Kidney (tissue), 14 donors: ENCODE results near the gene MNAT1. TPM values are rescaled to one million over a fixed set of nuclear protein-coding genes. Genes with fewer than 3 reads are reported as not detected.
"Not testable (repeated sequence)": the region's sequence is repeated elsewhere in the genome, so short reads cannot be mapped to it uniquely, and the experiment has no call there.

Source experiments
- DNase-seq, 5 donors: peaks; one replicate each; pipeline ENCODE4 v3.0.0-alpha.2; 2013 to 2020
- FAIRE-seq: peaks from 2 replicates; lab custom pipeline; 2012; peaks lifted over from hg19 to GRCh38; lab: Jason Lieb, UNC
- H3K27ac ChIP-seq, 2 donors: one replicate each; pipeline ENCODE4 v1.7.0; 2013; ENCODE audit warnings: low read depth in 2 of 2, low read length in 2 of 2, inconsistent platforms in 1 of 2
- H3K27me3 ChIP-seq: one replicate; pipeline ENCODE4 v1.7.1; 2013; ENCODE audit warnings: low read length, inconsistent platforms; ENCODE audit not compliant: control insufficient read depth, insufficient read depth
- H3K36me3 ChIP-seq, 3 donors: one replicate each; pipeline versions ENCODE4 v1.7.0 to v1.7.1; 2013; ENCODE audit warnings: low read length in 3 of 3, control low read depth in 1 of 3, inconsistent platforms in 1 of 3; ENCODE audit not compliant: insufficient read depth in 3 of 3, control insufficient read depth in 2 of 3
- H3K4me1 ChIP-seq, 3 donors: one replicate each; pipeline versions ENCODE4 v1.7.0 to v1.7.1; 2013; ENCODE audit warnings: low read length in 3 of 3, inconsistent platforms in 1 of 3, low read depth in 1 of 3; ENCODE audit not compliant: control insufficient read depth in 2 of 3, insufficient read depth in 2 of 3
- H3K4me3 ChIP-seq, 3 donors: one replicate each; pipeline versions ENCODE4 v1.7.0 to v1.8.1; 2013; ENCODE audit warnings: low read length in 3 of 3, control low read depth in 1 of 3, inconsistent platforms in 1 of 3
- H3K9ac ChIP-seq, 3 donors: one replicate each; pipeline versions ENCODE4 v1.7.0 to v1.7.1; 2013; ENCODE audit warnings: low read length in 3 of 3, control low read depth in 1 of 3, inconsistent platforms in 1 of 3
- H3K9me3 ChIP-seq, 3 donors: one replicate each; pipeline versions ENCODE4 v1.7.0 to v1.7.1; 2013; ENCODE audit warnings: low read length in 3 of 3, control low read depth in 1 of 3, inconsistent platforms in 1 of 3; ENCODE audit not compliant: control insufficient read depth in 2 of 3, insufficient read depth in 1 of 3
- intact Hi-C: fragments of 100-400 bp; cut with DNase I; formaldehyde crosslinking; loops from one replicate; pipeline ENCODE4 v1.11.1; 2022
- polyA plus RNA-seq: library from polyadenylated mRNA; stranded (reverse); fragments of 350-450 nt; fragmentation: Illumina TruSeq; extraction: RNeasy Lipid Tissue Mini Kit (QIAGEN cat#74804); gene quantifications from one replicate; pipeline ENCODE4 v1.2.3, GENCODE V29; 2014; ENCODE audit warnings: low read depth, low replicate concordance; ENCODE audit not compliant: insufficient read depth
- total RNA-seq: library from RNA; stranded (reverse); fragmentation: NEBNext Ultra II Directional; extraction: Animal tissue kit (Norgen Biotek cat#: 25700); gene quantifications from one replicate; pipeline ENCODE4 v1.2.1, GENCODE V29; 2021
- TF ChIP-seq, protein P1 (sequence below): IDR thresholded peaks from 3 replicates; pipeline ENCODE4 v1.5.1; 2012; ENCODE audit warnings: mild to moderate bottlenecking, moderate library complexity, borderline replicate concordance; ENCODE audit not compliant: insufficient read depth; ENCODE audit errors: extremely low read depth
- donor health status: control.
- donor health status: control.
- donor health status: control.
- donor health status: control.
- donor health status: control.
- donor health status: DM: yes; HTN: yes; CAD: no.
- donor health status: Normal renal cell carcinoma (clear cell type).

MNAT1 gene
- total and polyA plus RNA-seq, 2 donors from 2014 or later = 29.6 to 41.6 TPM

DNA sequence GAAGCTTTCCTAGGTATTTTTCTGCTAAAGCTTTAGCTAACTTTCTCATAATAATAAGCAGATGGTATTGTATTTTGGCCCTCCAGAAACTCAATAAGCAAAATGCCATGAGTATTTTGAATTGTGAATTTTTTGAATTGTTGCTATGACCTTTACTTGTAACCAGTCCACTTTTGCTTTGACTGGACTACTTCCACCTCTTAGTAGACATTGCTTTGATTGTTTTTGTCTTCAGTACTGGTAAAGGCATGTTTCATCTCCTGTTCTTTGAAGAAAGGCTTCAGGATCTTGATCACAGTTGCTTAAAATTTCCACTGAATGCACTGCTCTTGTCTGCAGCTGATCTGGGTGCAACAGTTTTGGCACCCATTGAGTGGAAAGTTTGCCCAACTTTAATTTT lies 144.0 kb downstream of the MNAT1 start:
- no peaks in the 10 kb centered on the region for H3K27me3 ChIP-seq
- FAIRE-seq (no peak), DNase-seq (no peak)
- intact Hi-C loops = no loop called here
- no peak overlapping the region for H3K4me3 ChIP-seq
- TF ChIP-seq, protein P1, sequence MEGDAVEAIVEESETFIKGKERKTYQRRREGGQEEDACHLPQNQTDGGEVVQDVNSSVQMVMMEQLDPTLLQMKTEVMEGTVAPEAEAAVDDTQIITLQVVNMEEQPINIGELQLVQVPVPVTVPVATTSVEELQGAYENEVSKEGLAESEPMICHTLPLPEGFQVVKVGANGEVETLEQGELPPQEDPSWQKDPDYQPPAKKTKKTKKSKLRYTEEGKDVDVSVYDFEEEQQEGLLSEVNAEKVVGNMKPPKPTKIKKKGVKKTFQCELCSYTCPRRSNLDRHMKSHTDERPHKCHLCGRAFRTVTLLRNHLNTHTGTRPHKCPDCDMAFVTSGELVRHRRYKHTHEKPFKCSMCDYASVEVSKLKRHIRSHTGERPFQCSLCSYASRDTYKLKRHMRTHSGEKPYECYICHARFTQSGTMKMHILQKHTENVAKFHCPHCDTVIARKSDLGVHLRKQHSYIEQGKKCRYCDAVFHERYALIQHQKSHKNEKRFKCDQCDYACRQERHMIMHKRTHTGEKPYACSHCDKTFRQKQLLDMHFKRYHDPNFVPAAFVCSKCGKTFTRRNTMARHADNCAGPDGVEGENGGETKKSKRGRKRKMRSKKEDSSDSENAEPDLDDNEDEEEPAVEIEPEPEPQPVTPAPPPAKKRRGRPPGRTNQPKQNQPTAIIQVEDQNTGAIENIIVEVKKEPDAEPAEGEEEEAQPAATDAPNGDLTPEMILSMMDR = no peak
- H3K9ac ChIP-seq = no peak overlapping the region
- H3K36me3 ChIP-seq = no peaks in the 10 kb centered on the region
- no peaks in the 10 kb centered on the region for H3K9me3 ChIP-seq
- no peak overlapping the region for H3K27ac ChIP-seq
- H3K4me1 ChIP-seq = no peaks in the 10 kb centered on the region

DNA sequence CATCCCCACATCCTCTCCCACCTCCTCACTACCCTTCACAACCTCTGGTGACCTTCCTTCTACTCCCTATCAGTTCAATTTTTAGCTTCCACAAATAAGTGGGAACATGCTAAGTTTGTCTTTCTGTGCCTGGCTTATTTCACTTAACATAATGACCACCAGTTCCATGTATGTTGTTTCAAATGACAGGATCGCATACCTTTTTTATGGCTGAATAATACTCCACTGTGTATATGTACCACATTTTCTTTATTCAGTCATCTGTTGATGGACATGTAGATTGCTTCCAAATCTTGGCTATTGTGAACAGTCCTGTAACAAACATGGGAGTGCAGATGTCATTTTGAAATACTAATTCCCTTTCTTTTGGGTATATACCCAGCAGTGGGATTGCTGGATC lies 147.7 kb downstream of the MNAT1 start:
- H3K4me1 ChIP-seq = no peaks in the 10 kb centered on the region
- TF ChIP-seq, protein P1 = no peak
- intact Hi-C loops = no loop called here
- no peak overlapping the region for H3K27ac ChIP-seq
- H3K27me3 ChIP-seq = no peaks in the 10 kb centered on the region
- DNase-seq (no peak), FAIRE-seq (no peak)
- H3K4me3 ChIP-seq = no peak overlapping the region
- no peak overlapping the region for H3K9ac ChIP-seq
- H3K9me3 ChIP-seq = peaks cover 0 to 6% (median 0%) of the 10 kb centered on the region in 3 donors
- H3K36me3 ChIP-seq = no peaks in the 10 kb centered on the region

DNA sequence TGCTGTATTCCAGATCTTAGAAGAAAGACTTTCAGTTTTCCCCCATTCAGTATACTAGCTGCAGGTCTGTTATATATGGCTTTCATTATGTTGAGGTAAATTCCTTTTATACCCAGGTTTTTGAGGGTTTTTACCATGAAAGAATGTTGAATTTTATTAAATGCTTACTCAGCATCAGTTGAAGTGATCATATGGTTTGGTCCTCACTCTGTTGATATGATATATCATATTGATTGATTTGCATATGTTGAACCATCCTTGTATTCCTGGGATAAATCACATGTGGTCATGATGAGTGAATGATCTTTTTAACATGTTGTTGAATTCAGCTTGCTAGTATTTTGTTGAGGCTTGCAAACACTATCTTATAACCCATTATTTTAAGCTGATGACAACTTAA lies 149.6 kb downstream of the MNAT1 start:
- peaks cover 0 to 6% (median 0%) of the 10 kb centered on the region in 3 donors for H3K9me3 ChIP-seq
- TF ChIP-seq, protein P1 = no peak
- intact Hi-C loops = no loop called here
- H3K27ac ChIP-seq = no peak overlapping the region
- no peaks in the 10 kb centered on the region for H3K27me3 ChIP-seq
- H3K36me3 ChIP-seq = no peaks in the 10 kb centered on the region
- no peak overlapping the region for H3K9ac ChIP-seq
- no peak overlapping the region for H3K4me3 ChIP-seq
- DNase-seq (no peak), FAIRE-seq (no peak)
- H3K4me1 ChIP-seq = no peaks in the 10 kb centered on the region

DNA sequence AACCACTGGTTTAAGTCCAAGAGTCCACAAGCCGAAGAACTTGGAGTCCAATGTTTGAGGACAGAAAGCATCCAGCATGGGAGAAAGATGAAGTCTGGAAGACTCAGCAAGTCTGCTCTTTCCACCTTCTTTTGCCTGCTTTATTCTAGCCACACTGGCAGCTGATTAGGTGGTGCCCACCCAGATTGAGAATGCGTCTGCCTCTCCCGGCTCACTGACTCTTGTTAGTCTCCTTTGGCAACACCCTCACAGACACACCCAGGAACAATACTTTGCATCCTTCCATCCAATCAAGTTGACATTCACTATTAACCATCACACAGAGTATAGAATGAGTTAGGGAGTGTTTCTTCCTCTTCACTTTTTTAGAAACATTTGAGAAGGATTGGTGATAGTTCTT lies 156.1 kb downstream of the MNAT1 start:
- DNase-seq, intact Hi-C loops, H3K4me1 ChIP-seq, H3K36me3 ChIP-seq, H3K27me3 ChIP-seq, H3K4me3 ChIP-seq, H3K9me3 ChIP-seq, H3K27ac ChIP-seq, H3K9ac ChIP-seq, FAIRE-seq: not testable (repeated sequence)
